Heart right ventricle (tissue), 16 donors: ENCODE data around the gene LMO7. TPM values are rescaled to one million over a fixed set of nuclear protein-coding genes. Genes with fewer than 3 reads are reported as not detected.

Experiments
- ATAC-seq, 8 donors: fragments of 200-7000 bp; cut with Tn5 transposase; one replicate each; pipeline ENCODE4 v1.9.1; 2020; ENCODE audit warnings: mild to moderate bottlenecking in 8 of 8, moderate library complexity in 8 of 8, moderate number of reproducible peaks in 1 of 8
- DNase-seq, 2 donors: peaks; one replicate each; pipeline ENCODE4 v3.0.0-alpha.2; 2020
- H3K27ac ChIP-seq, 10 donors: fragments of 200-600 bp; sonication (generic) in 2 of 10; one replicate each; pipeline versions ENCODE4 v1.5.0 to v1.8.0; 2020 to 2022; ENCODE audit warnings: mild to moderate bottlenecking in 3 of 10
- H3K27me3 ChIP-seq, 7 donors: fragments of 200-600 bp; one replicate each; pipeline ENCODE4 v1.8.0; 2021 to 2022; ENCODE audit warnings: mild to moderate bottlenecking in 2 of 7
- H3K36me3 ChIP-seq, 9 donors: fragments of 200-600 bp; sonication (generic) in 1 of 9; one replicate each; pipeline versions ENCODE4 v1.5.0 to v1.8.0; 2020 to 2022; ENCODE audit warnings: mild to moderate bottlenecking in 2 of 9
- H3K4me1 ChIP-seq, 9 donors: fragments of 200-600 bp; sonication (generic) in 1 of 9; one replicate each; pipeline versions ENCODE4 v1.5.0 to v1.8.0; 2020 to 2022; ENCODE audit warnings: mild to moderate bottlenecking in 4 of 9
- H3K4me3 ChIP-seq, 10 donors: fragments of 200-600 bp; sonication (generic) in 2 of 10; one replicate each; pipeline versions ENCODE4 v1.5.0 to v1.8.0; 2020 to 2022; ENCODE audit warnings: mild to moderate bottlenecking in 7 of 10, moderate library complexity in 2 of 10
- H3K9me3 ChIP-seq, 11 donors: fragments of 200-600 bp in 10 of 11; sonication (generic) in 2 of 11; one replicate each; pipeline versions ENCODE4 v1.5.0 to v1.8.0; 2013 to 2022; ENCODE audit warnings: mild to moderate bottlenecking in 2 of 11, control low read depth in 1 of 11, moderate library complexity in 1 of 11
- CTCF ChIP-seq, 9 donors: fragments of 200-600 bp; sonication (generic) in 2 of 9; IDR thresholded peaks; one replicate each; pipeline versions ENCODE4 v1.5.0 to v1.8.0; 2021 to 2022; ENCODE audit warnings: antibody characterized with exemption in 9 of 9, mild to moderate bottlenecking in 5 of 9, moderate library complexity in 1 of 9
- WGBS, 2 donors: extraction: QIAGEN DNeasy Blood & Tissue Kit; methylation state at CpG; one replicate each; pipeline ENCODE4 v1.1.7; 2013; ENCODE audit warnings: inconsistent platforms in 1 of 2; 5-methylcytosine and 5-hydroxymethylcytosine counted together
- intact Hi-C, 10 donors: fragments of 100-400 bp; cut with DNase I; formaldehyde crosslinking; loops; one replicate each; pipeline versions ENCODE4 v1.11.1 to v1.14.2; 2022
- polyA plus RNA-seq, 2 donors: library from polyadenylated mRNA; stranded (reverse); fragments of 200-250 nt; gene quantifications; one replicate each; pipeline ENCODE4 v1.2.3, GENCODE V29; 2013
- total RNA-seq, 10 donors: library from RNA; stranded (reverse); fragmentation: NEBNext Ultra II Directional in 3 of 10; extraction: Animal tissue kit (Norgen Biotek cat#: 25700) in 3 of 10; gene quantifications; one replicate each; pipeline versions ENCODE4 v1.2.1 to v1.2.4, GENCODE V29; 2021 to 2023
- donor health status: Arrhythmogenic right ventricular cardiomyopathy.
- donor health status: ischemic (EF 13 %, LVEDD 7.1; RV severe dilation, severe dysfunction).
- donor health status: healthy with polysubstance abuse.
- donor health status: DM: no; HTN: yes; CAD: no.
- donor health status: DM: no; HTN: no; CAD: no.
- donor health status: ischemic (EF 25% LVEDD 6.9; RV normal size, moderate dysfunction).
- donor health status: ischemic (EF 25% LVEDD 5.7; RV mildly dilated, moderate dysfunction).
- donor health status: healthy.
- donor health status: DM: yes; HTN: yes; CAD: no.
- donor health status: Ischemic cardiomyopathy.
- donor health status: ischemic (EF 35%, LVEDD 5.7; RV mildly dilated, moderate dysfunction).
- donor health status: nonischemic (EF 11% LVEDD 7.7; RV severe dilation, severe dysfunction).
- donor health status: DM: yes; HTN: yes; CAD: no.
- donor health status: PGD.
- donor health status: ischemic (EF 29% LVEDD 5.4; RV normal size, mild dysfunction).
- donor health status: nonischemic (EF 23%, LVEDD 6.1; RV moderate dilation, normal function).

The LMO7 gene
- total and polyA plus RNA-seq, 12 donors, result 147 to 600 (median 504) TPM

GRCh38 chr13:75825161-75825560 lies 189.0 kb downstream of the LMO7 start:
- ATAC-seq (peak in 1 of 8 donors; percentile 34), DNase-seq (no peak)
- Histone ChIP-seq H3K4me1 (peaks cover 0 to 61% (median 11%) of the 10 kb centered on the region in 9 donors), H3K9me3 (no peaks in the 10 kb centered on the region), H3K27ac (no peak overlapping the region), H3K36me3 (peaks cover 0 to 62% (median 11%) of the 10 kb centered on the region in 9 donors), H3K4me3 (no peak overlapping the region), H3K27me3 (no peaks in the 10 kb centered on the region)
- WGBS, 2 donors, result 66 to 82% methylated on average over 4 of the region's 4 CpGs
- TF ChIP-seq CTCF (IDR thresholded peaks at IDR 0.05), result no peak
- intact Hi-C loops, result loop anchor here in 1 of 10 donors (10.0 kb wide), 1 partner anchor 130 kb away; no protein-coding TSS in a partner anchor

GRCh38 chr13:75825594-75825993 lies 189.5 kb downstream of the LMO7 start:
- no peaks in the 10 kb centered on the region for H3K27me3 ChIP-seq
- ATAC-seq, result no peak
- peaks cover 0 to 65% (median 12%) of the 10 kb centered on the region in 9 donors for H3K4me1 ChIP-seq
- DNase-seq, result no peak
- peaks cover 0 to 58% (median 11%) of the 10 kb centered on the region in 9 donors for H3K36me3 ChIP-seq
- H3K4me3 ChIP-seq, result no peak overlapping the region
- H3K27ac ChIP-seq, result no peak overlapping the region
- no peak for TF ChIP-seq CTCF (IDR thresholded peaks at IDR 0.05)
- no peaks in the 10 kb centered on the region for H3K9me3 ChIP-seq
- WGBS, 2 donors, result 78 to 86% methylated on average over 2 of the region's 2 CpGs
- intact Hi-C loops, result loop anchor here in 1 of 10 donors (10.0 kb wide), 1 partner anchor 131 kb away; no protein-coding TSS in a partner anchor

- Histone ChIP-seq H3K27ac (no peak overlapping the region), H3K36me3 (peaks cover 0 to 54% (median 11%) of the 10 kb centered on the region in 9 donors), H3K9me3 (peaks cover 0 to 5% (median 0%) of the 10 kb centered on the region in 11 donors), H3K4me3 (no peak overlapping the region), H3K27me3 (no peaks in the 10 kb centered on the region), H3K4me1 (peaks cover 0 to 73% (median 12%) of the 10 kb centered on the region in 9 donors)
- intact Hi-C loops, result loop anchor here in 1 of 10 donors (10.0 kb wide), 1 partner anchor 132 kb away; no protein-coding TSS in a partner anchor
- WGBS, 2 donors, result 76 to 79% methylated on average over 5 of the region's 5 CpGs
- no peak for TF ChIP-seq CTCF (IDR thresholded peaks at IDR 0.05)
- DNase-seq (no peak), ATAC-seq (peak in 5 of 8 donors; percentile 8 to 51 (median 45))
Measured at GRCh38 chr13:75826391-75826790, 190.3 kb downstream of the LMO7 start.

- ATAC-seq, result no peak
- intact Hi-C loops, result loop anchor here in 2 of 10 donors (10.0 kb wide), 1 partner anchor 135 kb away; no protein-coding TSS in a partner anchor
- H3K4me1 ChIP-seq, result peaks cover 0 to 68% (median 10%) of the 10 kb centered on the region in 9 donors
- 73 to 76% methylated on average over 1 of the region's 1 CpG for WGBS, 2 donors
- no peak overlapping the region for H3K4me3 ChIP-seq
- TF ChIP-seq CTCF (IDR thresholded peaks at IDR 0.05), result no peak
- H3K36me3 ChIP-seq, result peaks cover 0 to 47% (median 0%) of the 10 kb centered on the region in 9 donors
- no peaks in the 10 kb centered on the region for H3K27me3 ChIP-seq
- H3K9me3 ChIP-seq, result peaks cover 0 to 8% (median 0%) of the 10 kb centered on the region in 11 donors
- DNase-seq, result no peak
- no peak overlapping the region for H3K27ac ChIP-seq
Measured at GRCh38 chr13:75829830-75830229, 193.7 kb downstream of the LMO7 start.
